ENCODE measurements around the gene ANKRD55.

Gene ANKRD55

DNA sequence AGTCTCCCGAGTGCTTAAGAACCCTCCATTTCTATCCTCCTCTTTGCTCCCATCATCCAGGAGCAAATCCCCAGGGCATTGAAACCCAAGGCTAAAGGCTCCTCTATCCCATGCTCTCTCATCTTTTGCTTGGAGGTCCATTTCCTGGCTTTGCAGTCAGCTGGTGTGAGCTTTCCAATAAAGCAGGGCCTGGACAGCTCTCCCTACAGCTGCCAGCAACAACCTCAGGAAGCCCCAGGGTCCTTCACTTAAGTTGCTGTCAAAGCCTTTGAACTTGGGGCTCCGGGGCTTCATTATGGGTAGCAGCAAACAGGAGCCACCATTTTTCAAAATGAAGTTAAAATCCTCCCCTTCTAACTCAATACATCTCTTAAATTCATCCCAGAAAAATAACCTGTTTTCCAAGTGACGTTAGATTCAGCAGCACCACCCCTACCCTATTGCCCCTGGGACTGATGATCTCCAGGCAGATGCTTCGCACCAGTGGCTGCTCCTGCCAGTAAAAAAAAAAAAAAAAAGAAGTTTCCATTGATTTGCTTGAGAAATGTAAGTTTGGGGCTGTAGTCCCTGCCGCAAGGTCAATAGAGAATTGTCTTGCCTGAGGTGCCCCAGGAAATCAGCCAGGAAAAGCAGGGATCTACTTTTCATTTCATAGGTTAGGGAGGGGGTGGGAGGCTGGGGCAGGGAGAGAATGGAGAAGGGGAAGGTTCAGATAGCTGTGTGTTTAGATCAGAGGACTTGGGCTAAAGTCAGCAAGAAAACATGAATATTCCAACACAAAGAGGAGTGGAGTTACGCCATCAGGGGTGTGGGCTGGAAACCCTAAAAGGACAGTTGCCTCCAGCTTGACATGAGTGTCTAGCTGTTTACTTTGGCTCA, 154.6 kb downstream of the ANKRD55 start:
- no peak for DNase-seq (ENCODE audit: low read depth in 2 of 2)

DNA sequence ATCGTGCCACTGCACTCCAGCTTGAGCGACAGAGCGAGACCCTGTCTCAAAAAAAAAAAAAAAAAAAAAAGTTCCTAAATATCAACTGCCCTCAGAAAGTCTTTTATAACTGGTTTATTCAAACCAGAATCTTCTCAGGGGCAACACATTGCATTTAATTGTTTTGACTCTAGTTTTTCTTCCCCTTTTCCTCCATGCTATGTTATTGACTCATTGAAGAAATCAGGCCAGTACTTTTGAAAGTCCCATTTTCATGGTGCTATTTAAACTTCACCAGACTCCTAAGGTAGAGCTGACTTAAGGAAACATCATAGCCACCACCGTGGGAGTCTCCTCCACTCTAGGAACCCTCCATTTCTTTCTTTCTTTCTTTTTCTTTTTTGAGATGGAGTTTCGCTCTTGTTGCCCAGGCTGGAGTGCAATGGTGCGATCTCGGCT, 155.3 kb downstream of the ANKRD55 start:
- DNase-seq (ENCODE audit: low read depth in 2 of 2): no peak

DNA sequence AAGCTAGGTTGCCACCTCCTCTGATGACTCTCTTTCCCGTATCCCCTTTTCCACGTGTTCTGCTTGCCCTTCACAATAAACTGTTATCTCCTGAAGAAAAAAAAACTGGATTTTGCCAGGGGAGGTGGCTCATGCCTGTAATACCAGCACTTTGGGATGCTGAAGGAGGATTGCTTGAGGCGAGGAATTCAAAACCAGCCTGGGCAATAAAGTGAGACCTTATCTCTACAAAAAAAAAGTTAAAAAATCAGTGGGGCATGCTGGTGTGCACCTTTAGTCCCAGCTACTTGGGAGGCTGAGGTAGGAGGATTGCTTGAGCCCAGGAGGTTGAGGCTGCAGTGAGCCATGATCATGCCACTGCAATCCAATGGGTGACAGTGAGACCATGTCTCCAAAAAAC, 156.6 kb downstream of the ANKRD55 start:
- DNase-seq (ENCODE audit: low read depth in 2 of 2): no peak

DNA sequence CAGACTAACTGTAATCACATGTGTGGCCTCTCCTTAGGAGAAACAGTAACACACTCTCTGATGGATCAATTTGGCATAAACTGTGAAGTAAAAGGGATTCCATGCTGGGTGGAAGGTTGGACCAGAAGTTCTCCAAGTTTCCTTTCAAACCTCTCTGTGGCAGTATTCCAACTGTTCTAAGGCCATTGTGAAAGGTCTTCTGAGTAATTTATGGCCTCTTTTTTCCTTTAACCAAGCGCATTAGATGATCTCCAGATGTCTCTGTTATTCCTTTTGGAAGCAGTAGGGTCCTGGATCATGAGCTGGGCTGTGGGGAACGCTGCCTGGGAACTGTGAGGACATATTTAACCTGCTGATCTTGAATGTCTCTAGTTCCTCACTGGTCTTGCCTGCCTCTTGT, 157.8 kb downstream of the ANKRD55 start:
- no peak for DNase-seq (ENCODE audit: low read depth in 2 of 2)

DNA sequence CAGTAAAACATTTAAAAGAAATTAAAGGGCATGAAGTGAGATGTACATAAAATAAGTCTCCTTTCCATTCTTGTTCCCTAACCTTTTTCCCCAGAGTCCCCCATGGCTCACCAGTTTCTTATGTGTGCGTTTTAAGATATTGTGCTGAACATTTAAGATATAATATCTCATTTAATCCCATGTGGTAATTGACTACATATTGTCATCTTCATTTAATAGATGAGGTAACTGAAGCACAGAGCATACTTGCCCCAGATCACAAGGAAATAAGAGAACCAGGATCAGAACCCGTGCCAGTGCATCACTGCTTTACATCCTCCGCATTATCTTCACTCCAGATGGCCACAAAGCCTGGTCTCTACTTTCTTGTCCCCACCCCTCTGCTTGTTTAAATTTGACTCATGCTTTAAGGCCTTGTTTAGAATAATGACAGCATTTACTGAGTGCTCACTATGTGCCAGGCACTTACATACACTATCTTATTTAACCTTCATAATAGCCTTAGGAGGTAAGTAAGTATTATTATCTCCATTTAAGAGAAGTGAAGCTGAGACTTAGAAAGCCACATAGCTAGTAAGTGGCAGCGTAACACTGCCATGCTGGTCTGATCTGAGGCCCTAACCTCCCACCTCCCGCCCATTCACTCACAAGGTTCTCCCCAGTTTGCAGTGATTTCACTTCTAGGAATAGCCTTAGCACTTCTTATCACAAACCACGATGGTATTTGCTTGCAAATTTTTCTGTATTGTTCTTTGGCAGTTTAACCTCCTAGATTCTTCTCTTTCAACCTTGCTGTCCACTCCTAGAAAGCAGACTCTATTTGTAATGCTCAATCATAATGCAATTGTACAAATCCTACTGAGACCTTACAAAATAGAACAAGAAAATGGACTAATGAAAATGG, 160.0 kb downstream of the ANKRD55 start:
- no peak for DNase-seq (ENCODE audit: low read depth in 2 of 2)

DNA sequence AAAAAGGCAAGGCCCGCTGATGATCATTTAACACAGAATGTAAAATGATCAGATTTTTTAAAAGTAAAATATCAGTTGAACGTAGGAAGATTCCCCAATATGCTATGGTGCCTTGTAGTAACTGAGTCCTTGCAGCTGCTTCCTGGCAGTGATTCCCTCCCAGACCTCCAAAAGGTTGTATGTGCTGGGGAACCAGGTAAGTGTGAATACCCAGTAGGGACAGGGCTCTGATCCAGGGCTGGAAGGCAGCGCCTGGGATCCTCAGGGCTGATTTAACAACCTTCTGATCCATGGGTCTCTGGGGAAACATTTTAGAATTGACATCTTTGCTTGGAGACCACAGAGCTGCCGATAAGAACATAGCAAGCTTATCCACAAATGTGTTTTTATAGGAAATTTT, 161.7 kb downstream of the ANKRD55 start:
- no peak for DNase-seq (ENCODE audit: low read depth in 2 of 2)

DNA sequence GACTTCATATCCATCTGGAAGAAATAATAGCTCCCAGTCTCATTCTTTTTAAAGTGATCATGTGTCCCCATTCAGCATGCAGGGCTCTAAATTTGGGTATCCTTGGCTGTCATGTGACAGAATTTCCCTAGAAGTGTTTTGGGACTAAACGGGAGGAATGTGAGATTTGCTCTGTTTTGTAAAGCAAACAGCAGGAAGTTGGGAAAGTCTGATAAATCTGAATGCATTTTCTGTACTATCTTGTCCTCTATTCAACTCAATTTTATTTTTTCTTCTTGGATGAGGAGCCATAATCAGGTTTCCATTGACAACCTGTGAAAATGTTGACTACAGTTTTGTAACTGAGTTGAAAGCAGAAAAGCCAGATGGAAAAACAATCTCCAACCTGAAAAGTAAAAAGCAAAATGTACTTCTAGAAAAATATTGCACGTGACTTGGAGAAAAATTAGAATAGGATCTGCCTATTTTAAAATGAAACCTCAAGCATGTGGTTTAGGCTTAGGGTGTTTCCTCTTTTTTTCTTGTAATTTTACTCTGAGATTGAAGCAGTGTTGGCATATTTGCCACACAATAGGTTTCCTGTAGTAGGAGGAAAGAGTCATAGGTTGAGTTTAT, 162.2 kb downstream of the ANKRD55 start:
- no peak for DNase-seq (ENCODE audit: low read depth in 2 of 2)

DNA sequence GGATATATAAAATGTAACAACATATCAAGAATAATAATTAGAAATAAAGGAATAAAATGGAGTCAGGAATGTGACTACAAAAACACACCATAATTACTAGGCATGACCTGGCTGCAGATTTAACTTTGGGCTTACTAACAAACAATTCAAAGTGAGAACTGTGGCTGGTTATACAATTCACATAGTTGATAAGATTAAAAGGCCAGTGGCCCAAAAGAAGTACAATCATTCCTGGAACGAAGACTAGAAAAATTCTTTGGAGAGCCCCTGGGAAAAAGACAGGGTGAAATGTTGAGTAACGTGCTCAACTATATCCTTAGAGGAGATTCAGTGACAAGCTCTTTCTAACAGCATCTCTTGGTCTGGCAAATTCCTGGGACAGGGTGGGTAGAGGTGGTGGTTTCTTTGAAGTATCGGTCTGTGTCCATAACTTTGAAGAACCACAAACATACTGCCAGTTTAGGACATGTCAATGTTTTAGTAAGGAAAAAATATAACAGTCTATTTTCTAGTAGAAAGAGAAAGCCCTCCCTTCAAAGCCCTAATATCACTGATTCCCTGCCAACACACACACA, 163.4 kb downstream of the ANKRD55 start:
- DNase-seq (ENCODE audit: low read depth in 2 of 2): no peak

DNA sequence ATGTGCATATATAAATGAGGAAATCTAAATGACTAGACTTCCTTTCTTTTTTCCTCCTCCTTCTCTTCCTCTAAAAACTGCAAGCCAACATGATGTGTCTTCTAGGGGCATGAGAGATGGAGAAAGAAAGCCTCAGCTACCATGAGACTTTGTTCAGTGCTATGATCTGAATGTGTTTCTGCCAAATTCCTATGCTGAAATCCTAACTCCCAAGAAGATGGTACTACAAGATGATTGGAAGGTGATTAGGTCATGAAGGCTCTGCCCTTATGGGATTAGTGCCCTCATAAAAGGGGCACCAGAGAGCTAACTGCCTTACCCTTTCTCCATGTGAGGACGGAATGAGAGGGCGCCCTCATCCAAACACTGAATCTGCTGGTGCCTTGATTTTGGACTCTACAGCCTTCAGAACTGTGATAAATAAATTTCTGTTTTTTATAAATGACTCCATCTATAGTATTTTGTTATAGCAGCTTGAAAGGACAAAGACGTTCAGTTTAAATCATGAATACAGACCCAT, 166.1 kb downstream of the ANKRD55 start:
- DNase-seq (ENCODE audit: low read depth in 2 of 2): no peak

DNA sequence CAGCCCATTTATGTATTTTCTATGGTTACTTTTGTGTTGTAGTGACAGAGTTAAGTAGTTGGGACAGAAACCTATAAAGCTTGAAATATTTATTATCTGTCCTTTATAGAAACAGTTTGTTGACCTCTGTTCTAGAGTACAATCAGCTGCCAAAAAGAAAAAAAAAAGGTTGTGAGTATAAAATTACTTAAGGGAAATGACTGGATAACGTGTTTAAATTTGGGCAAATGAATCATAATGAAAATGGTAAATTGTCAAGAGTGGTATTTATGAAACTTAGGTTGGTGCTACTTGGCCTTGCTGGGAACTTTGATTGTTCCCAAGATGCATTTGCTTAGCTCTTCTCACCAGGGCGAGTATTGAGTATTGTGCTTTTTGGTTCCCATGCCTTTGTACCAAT, 168.1 kb downstream of the ANKRD55 start:
- no peak for DNase-seq (ENCODE audit: low read depth in 2 of 2)

DNA sequence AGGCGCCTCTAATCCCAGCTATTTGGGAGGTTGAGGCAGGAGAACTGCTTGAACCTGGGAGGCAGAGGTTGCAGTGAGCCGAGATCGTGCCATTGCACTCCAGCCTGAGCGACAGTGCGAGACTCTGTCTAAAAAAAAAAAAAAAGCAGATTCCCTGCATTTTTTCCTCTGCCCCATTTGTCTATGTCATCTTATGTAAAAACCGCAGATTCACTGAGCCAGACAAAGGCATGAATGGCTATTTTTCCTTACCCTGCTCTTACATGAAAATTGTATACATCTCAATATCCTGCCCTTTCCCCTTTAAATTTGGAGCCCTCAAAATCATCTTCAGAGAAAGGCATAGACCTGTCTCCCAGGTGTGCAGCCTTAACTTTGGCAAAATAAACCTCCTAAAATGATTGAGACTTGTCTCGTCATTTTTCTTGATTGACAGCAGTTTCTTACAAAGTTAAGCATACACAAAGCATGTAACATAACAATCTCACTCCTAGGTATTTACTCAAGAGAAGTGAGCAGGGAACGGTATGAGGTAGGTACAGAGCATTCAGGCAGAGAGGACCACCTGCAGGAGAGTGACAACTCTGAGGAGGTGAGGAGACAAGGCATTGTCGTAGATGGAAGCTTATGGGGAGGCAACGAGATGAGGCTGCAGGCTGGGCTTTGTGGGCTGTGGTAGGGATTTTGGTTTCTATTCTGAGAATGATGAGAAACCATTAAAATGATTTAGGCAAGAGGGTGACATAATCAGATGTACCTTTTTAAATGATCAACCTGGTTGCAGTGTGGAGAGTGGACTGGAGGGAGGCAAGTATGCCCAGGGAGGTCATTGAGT, 172.6 kb downstream of the ANKRD55 start:
- DNase-seq (ENCODE audit: low read depth in 2 of 2): peak; percentile 26 to 27

DNA sequence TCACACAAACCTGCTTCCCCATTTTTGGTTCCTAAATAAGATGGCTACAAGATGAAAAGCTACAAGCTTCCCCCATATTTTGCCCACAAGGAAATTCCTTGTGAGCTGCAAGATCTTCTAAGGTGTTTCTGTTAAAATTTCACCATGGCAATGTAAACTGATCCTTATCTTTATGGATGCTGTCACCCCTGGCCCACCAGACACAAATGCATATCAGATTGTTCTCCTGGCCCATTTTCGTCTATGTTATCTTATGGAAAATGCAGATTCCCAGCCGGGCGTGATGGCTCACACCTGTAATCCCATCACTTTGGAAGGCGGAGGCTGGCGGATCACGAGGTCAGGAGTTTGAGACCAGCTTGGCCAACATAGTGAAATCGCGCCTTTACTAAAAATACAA, 173.3 kb downstream of the ANKRD55 start:
- DNase-seq (ENCODE audit: low read depth in 2 of 2): no peak

DNA sequence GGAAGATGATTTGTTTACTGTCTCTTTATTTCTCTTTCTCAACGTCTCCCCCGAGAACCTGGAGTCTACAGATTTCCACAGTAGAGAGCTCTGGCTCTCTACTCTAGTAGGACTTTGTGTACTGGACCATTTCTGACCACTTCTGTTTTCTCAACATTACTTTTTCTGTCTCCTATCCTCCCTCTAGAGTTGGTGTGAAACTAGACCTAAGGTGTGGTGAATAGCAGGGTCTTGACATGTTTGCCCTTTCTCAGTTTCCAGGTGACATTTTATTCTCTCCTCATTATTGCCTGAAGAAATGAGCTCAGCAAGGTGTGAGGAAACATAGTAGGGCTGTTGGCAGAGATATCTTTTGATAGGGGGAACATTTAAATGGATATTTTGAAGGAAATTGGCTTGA, 176.3 kb downstream of the ANKRD55 start:
- no peak for DNase-seq (ENCODE audit: low read depth in 2 of 2)

DNA sequence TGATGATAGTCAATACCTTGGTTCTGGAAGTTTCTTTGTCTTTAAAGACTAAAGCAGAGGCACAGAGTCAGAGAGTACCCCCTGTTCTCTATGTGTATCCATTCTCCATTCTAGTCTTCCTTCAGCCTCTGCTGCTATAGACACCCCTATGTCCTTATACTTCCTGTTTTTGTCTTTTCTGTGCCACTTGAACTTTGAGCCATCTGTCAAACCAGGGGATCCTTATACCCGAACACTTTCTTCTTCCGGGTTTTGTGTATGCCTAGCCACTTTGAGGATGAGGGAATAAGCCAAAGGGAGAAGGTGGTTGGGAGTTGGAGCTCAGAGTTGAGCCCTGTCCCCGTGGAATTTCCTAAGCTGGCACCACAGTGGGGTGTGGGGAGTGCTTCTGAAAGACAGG, 177.3 kb downstream of the ANKRD55 start:
- DNase-seq (ENCODE audit: low read depth in 2 of 2): no peak

DNA sequence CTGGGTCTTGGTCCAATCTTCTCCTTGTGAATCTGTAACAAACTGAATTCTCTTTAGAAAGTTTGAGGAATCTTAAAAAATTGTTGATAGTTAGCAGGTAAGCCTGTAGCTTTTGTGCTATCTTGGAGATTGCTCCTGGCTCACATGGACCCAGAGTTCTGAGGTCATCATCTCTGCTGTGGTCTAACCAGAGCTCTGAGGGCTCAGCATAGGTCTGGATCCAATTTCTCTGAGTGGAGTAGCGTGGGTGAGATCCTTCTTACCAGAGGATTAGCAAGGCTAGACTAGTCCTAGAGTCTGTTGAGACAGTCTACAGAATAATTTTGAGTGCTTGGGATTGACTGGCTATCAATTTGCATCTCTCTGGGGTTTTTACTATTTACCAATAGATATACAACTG, 177.8 kb downstream of the ANKRD55 start:
- DNase-seq (ENCODE audit: low read depth in 2 of 2): no peak

DNA sequence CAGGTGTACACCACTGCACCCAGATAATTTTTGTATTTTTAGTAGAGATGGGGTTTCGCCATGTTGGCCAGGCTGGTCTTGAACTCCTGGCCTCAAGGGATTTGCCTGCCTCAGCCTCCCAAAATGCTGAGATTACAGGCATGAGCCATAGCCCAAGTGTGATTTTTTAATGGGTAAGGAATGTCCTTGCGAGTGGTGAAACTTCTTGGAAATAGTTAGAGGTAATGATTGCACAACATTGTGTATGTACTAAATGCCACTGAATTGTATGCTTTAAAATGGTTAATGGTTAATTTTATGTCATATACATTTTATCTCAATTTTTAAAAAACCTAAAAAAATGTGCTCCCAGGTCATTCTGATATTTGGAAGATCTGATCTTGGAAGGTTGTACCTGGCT, 178.5 kb downstream of the ANKRD55 start:
- DNase-seq (ENCODE audit: low read depth in 2 of 2): no peak

DNA sequence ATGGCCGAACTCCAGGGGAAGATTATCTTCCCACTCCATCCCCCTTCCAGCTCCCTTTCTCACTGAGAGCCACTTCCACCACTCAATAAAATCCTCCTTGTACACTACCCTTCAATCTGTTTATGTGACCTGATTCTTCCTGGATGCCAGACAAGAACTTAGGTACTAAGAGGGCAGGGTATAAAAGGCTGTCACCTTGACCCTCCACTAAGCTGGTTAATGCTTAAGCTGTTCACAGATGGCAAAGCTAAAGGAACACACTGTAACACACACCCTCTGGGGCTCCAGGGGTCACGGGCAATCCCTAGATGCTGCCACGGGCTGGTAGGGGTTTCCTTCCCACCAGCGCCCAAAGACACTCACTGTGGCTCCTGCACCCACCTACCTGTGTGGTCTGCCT, 179.8 kb downstream of the ANKRD55 start:
- DNase-seq (ENCODE audit: low read depth in 2 of 2): no peak

DNA sequence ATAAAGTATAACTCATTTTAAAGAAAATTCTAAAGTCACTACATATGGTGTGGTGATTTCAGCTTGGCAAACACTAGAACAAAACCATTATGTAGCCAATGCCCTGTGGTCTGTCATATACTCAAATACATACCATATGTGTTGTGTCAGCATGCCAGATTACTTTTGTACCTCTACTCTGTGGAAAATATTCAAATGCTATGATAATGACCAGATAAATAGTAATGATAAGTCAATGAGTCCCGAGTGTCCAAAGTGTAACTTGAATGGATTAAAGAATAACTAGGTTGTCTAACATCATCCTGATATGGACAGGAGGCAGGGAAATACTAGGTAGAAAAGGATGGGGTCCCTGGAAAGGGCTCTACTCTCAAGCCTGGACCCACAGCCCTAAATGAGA, 180.4 kb downstream of the ANKRD55 start:
- no peak for DNase-seq (ENCODE audit: low read depth in 2 of 2)

DNA sequence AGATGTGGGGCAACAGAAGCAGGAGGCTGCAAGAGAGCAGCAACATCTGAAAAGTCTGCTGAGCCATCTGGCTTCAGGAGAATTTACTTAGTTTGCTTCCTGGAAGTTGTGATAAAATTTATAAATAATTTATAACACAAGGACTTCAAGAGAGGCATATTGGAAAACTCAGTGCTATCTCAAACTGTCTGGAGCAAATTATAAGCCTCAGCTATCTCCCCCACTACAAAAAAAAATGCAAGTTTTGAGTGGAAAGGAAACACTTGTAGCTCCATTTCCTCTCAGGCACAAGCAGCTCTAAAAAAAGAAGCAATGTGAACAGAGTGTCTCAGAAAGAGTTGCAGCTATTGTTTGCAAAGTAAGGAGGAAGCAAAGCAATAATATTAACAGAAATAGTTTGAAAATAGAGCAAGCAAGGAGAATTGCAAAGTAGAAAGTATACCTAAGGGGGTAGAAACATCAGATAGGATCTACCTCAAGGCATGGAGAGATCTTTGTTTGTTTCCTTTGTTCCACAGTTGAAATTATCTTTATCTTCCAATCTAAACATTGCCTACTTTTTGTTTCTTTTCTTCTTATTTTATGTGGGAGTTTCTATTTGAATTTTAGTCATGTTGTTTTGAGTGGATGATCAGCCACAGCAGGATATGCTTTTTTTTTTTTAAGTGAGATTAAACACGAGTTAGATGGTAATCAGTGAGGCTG, 182.4 kb downstream of the ANKRD55 start:
- no peak for DNase-seq (ENCODE audit: low read depth in 2 of 2)
